MCF 10A (cell line): ENCODE measurements around the gene PRPF40A. TPM values are rescaled to one million over a fixed set of nuclear protein-coding genes. Genes with fewer than 3 reads are reported as not detected.
A peak's percentile ranks its signal among the peaks of the same experiment; 100 is the strongest.

Experiments used
- BruUV-seq: library from RNA; stranded (reverse); fragments of 400-500 nt; replicated peaks from 2 replicates; lab custom pipeline; 2021; lab: Mats Ljungman, UMichigan
- CTCF ChIA-PET: fragments of 300-600 bp; sonication (Branson Sonifier 250); formaldehyde crosslinking; extraction: SDS; loops from one replicate; lab custom pipeline; 2021; ENCODE audit warnings: antibody characterized with exemption, inconsistent platforms; lab: Yijun Ruan, JAX
- POLR2A ChIA-PET: fragments of 300-600, 350-650 bp; sonication (Branson Sonifier 250); formaldehyde crosslinking; extraction: SDS; loops from one replicate; lab custom pipeline; 2020; ENCODE audit warnings: antibody characterized with exemption, inconsistent platforms; lab: Yijun Ruan, JAX
- DNase-seq: peaks from one replicate; pipeline ENCODE4 v3.0.0-alpha.2; 2018; ENCODE audit not compliant: unreplicated experiment
- H3K27ac Mint-ChIP-seq: one replicate; pipeline ENCODE4 v1.8.0; 2022; ENCODE audit warnings: mild to moderate bottlenecking, low read depth, mixed read lengths; ENCODE audit not compliant: unreplicated experiment
- H3K27me3 Mint-ChIP-seq: one replicate; pipeline ENCODE4 v1.8.0; 2022; ENCODE audit warnings: mixed read lengths; ENCODE audit not compliant: insufficient read depth, unreplicated experiment
- H3K36me3 Mint-ChIP-seq: one replicate; pipeline ENCODE4 v1.8.0; 2022; ENCODE audit warnings: mild to moderate bottlenecking, moderate library complexity, mixed read lengths; ENCODE audit not compliant: insufficient read depth, unreplicated experiment
- H3K4me1 Mint-ChIP-seq: one replicate; pipeline ENCODE4 v1.8.0; 2022; ENCODE audit warnings: mixed read lengths; ENCODE audit not compliant: insufficient read depth, unreplicated experiment
- H3K4me3 Mint-ChIP-seq: one replicate; pipeline ENCODE4 v1.8.0; 2022; ENCODE audit warnings: mild to moderate bottlenecking, moderate library complexity, mixed read lengths; ENCODE audit not compliant: unreplicated experiment
- H3K9me3 Mint-ChIP-seq: one replicate; pipeline ENCODE4 v1.8.0; 2022; ENCODE audit warnings: mixed read lengths; ENCODE audit not compliant: unreplicated experiment
- CTCF ChIP-seq: fragments of 200-600 bp; IDR thresholded peaks from one replicate; pipeline ENCODE4 v1.8.0; 2022; ENCODE audit warnings: antibody characterized with exemption, mild to moderate bottlenecking; ENCODE audit not compliant: unreplicated experiment
- intact Hi-C: fragments of 100-400 bp; cut with micrococcal nuclease; formaldehyde crosslinking; loops from 2 replicates; pipeline ENCODE4 v1.14.1; 2022
- total RNA-seq: library from RNA; stranded (reverse); gene quantifications from 2 replicates; pipeline ENCODE4 v1.2.3, GENCODE V29; 2022

Gene PRPF40A
- total RNA-seq, 1 experiment from 2014 or later = 140 TPM

- Mint-ChIP-seq H3K27ac (no peak overlapping the region), H3K4me1 (no peaks in the 10 kb centered on the region), H3K9me3 (no peaks in the 10 kb centered on the region), H3K27me3 (no peaks in the 10 kb centered on the region), H3K4me3 (no peak overlapping the region), H3K36me3 (peaks cover 61% of the 10 kb centered on the region)
- intact Hi-C loops = loop anchor here (5.0 kb wide), 1 partner anchor 301 kb away; the partner anchor contains the start of gene FMNL2
- ChIA-PET CTCF (interaction anchor here (0.6 to 3.6 kb wide), 7 partner anchors 9 to 468 kb away, joined by 3 to 22 read pairs (median 3); partner anchors contain the start of gene STAM2), POLR2A (interaction anchor here (0.6 kb wide), 1 partner anchor 66 kb away, joined by 3 read pairs; no protein-coding TSS in a partner anchor)
- no TSS peak for BruUV-seq
- TF ChIP-seq CTCF = no peak
- DNase-seq = no peak
These were observed 79.2 kb downstream of the PRPF40A start for GRCh38 chr2:152638056-152638455.

GRCh38 chr2:152637251-152637650 lies 80.0 kb downstream of the PRPF40A start:
- Mint-ChIP-seq H3K27me3 (no peaks in the 10 kb centered on the region), H3K27ac (peak overlapping the region; percentile 69), H3K36me3 (peaks cover 61% of the 10 kb centered on the region), H3K4me3 (no peak overlapping the region), H3K9me3 (no peaks in the 10 kb centered on the region), H3K4me1 (no peaks in the 10 kb centered on the region)
- no peak for DNase-seq
- CTCF ChIA-PET = interaction anchor here (1.1 to 3.6 kb wide), 3 partner anchors 448 to 462 kb away, joined by 3 to 22 read pairs (median 5); partner anchors contain the start of gene STAM2
- POLR2A ChIA-PET = interaction anchor here (0.6 kb wide), 1 partner anchor 65 kb away, joined by 3 read pairs; no protein-coding TSS in a partner anchor
- TF ChIP-seq CTCF = no peak
- no TSS peak for BruUV-seq
- intact Hi-C loops = loop anchor here (5.0 kb wide), 1 partner anchor 300 kb away; the partner anchor contains the start of gene FMNL2

- Mint-ChIP-seq H3K36me3 (peaks cover 54% of the 10 kb centered on the region), H3K27ac (no peak overlapping the region), H3K9me3 (no peaks in the 10 kb centered on the region), H3K27me3 (no peaks in the 10 kb centered on the region), H3K4me3 (no peak overlapping the region), H3K4me1 (no peaks in the 10 kb centered on the region)
- BruUV-seq = no TSS peak
- peak; percentile 72 for DNase-seq
- peak; percentile 77 for TF ChIP-seq CTCF
- intact Hi-C loops = loop anchor here (1.0 to 5.0 kb wide), 4 partner anchors 298 to 598 kb away; partner anchors contain the start of gene FMNL2
- ChIA-PET POLR2A (interaction anchor here (0.5 to 3.3 kb wide), 9 partner anchors 9 to 545 kb away, joined by 3 to 24 read pairs (median 3); partner anchors contain the start of gene STAM2), CTCF (interaction anchor here (0.5 to 8.6 kb wide), 75 partner anchors 9 to 1261 kb away, joined by 3 to 99 read pairs (median 4); partner anchors contain the start of gene STAM2)
These were observed 81.5 kb downstream of the PRPF40A start for GRCh38 chr2:152635635-152636298.

- Mint-ChIP-seq H3K36me3 (peaks cover 48% of the 10 kb centered on the region), H3K4me3 (no peak overlapping the region), H3K27ac (no peak overlapping the region), H3K4me1 (no peaks in the 10 kb centered on the region), H3K9me3 (no peaks in the 10 kb centered on the region), H3K27me3 (no peaks in the 10 kb centered on the region)
- BruUV-seq = no TSS peak
- DNase-seq = no peak
- ChIA-PET CTCF (interaction anchor here (4.1 to 8.6 kb wide), 3 partner anchors 443 to 595 kb away, joined by 35 to 99 read pairs (median 42); partner anchors contain the start of gene STAM2), POLR2A (no interaction called here)
- intact Hi-C loops = no loop called here
- TF ChIP-seq CTCF = no peak
These were observed 84.5 kb downstream of the PRPF40A start for GRCh38 chr2:152632736-152633135.
